OCI-LY1 (cell line): ENCODE data around the gene GULP1.

ENCODE experiments used
- H2AFZ ChIP-seq: fragments of 200-600 bp; sonication (generic), shearing (Covaris generic); 2 replicates; pipeline ENCODE4 v1.6.0; 2014; ENCODE audit warnings: antibody characterized with exemption, mild to moderate bottlenecking, low read length
- H3F3A ChIP-seq: fragments of 200-600 bp; sonication (generic), shearing (Covaris generic); 2 replicates; pipeline ENCODE4 v1.6.0; 2014; ENCODE audit warnings: mild to moderate bottlenecking, antibody characterized with exemption, low read length, moderate library complexity; ENCODE audit not compliant: insufficient read depth
- H3K27ac ChIP-seq: fragments of 200-600 bp; sonication (generic); 2 replicates; pipeline ENCODE4 v1.5.1; 2014; ENCODE audit warnings: low read length, mixed run types, mild to moderate bottlenecking, low read depth; ENCODE audit not compliant: poor library complexity, severe bottlenecking
- H3K27me3 ChIP-seq: fragments of 200-600 bp; sonication (generic); 2 replicates; pipeline ENCODE4 v1.6.0; 2014; ENCODE audit warnings: antibody characterized with exemption, mild to moderate bottlenecking, low read length, moderate library complexity; ENCODE audit not compliant: insufficient read depth
- H3K36me3 ChIP-seq: fragments of 200-600 bp; sonication (generic); 2 replicates; pipeline ENCODE4 v1.6.1; 2014; ENCODE audit warnings: mild to moderate bottlenecking, antibody characterized with exemption, low read length, moderate library complexity, mixed read lengths; ENCODE audit not compliant: insufficient read depth
- H3K4me1 ChIP-seq: fragments of 200-600 bp; sonication (generic); 2 replicates; pipeline ENCODE4 v1.5.1; 2014; ENCODE audit warnings: mild to moderate bottlenecking, low read length, moderate library complexity; ENCODE audit not compliant: insufficient read depth, severe bottlenecking
- H3K4me2 ChIP-seq: fragments of 200-600 bp; sonication (generic), shearing (Covaris generic); 2 replicates; pipeline ENCODE4 v1.6.1; 2014; ENCODE audit warnings: low read length
- H3K4me3 ChIP-seq: fragments of 200-600 bp; sonication (generic); 2 replicates; pipeline ENCODE4 v1.5.1; 2014; ENCODE audit warnings: low read length, low read depth, mild to moderate bottlenecking, mixed read lengths; ENCODE audit not compliant: poor library complexity, severe bottlenecking
- H3K79me2 ChIP-seq: fragments of 200-600 bp; shearing (Covaris generic); 2 replicates; pipeline ENCODE4 v1.6.1; 2016; ENCODE audit warnings: mixed run types, low read length, mixed read lengths; ENCODE audit not compliant: insufficient read depth
- H3K9ac ChIP-seq: fragments of 200-600 bp; sonication (generic), shearing (Covaris generic); 2 replicates; pipeline ENCODE4 v1.6.1; 2014; ENCODE audit warnings: mild to moderate bottlenecking, low read length, mixed read lengths
- H3K9me2 ChIP-seq: fragments of 200-600 bp; sonication (generic), shearing (Covaris generic); 2 replicates; pipeline ENCODE4 v1.6.1; 2014; ENCODE audit warnings: low read depth, mild to moderate bottlenecking, low read length, mixed read lengths
- H3K9me3 ChIP-seq: fragments of 200-600 bp; shearing (Covaris generic); 2 replicates; pipeline ENCODE4 v1.6.1; 2014; ENCODE audit warnings: low read length, mixed read lengths
- H4K20me1 ChIP-seq: fragments of 200-600 bp; sonication (generic), shearing (Covaris generic); 2 replicates; pipeline ENCODE4 v1.6.0; 2016; ENCODE audit warnings: mild to moderate bottlenecking, low read length; ENCODE audit not compliant: insufficient read depth
- CTCF ChIP-seq: fragments of 200-600 bp; sonication (generic), shearing (Covaris generic); IDR thresholded peaks from 2 replicates; pipeline ENCODE4 v1.5.1; 2017; ENCODE audit warnings: mild to moderate bottlenecking, antibody characterized with exemption, low read length, moderate library complexity, mixed read lengths
- EZH2 ChIP-seq: fragments of 200-600 bp; sonication (generic), shearing (Covaris generic); IDR thresholded peaks from 2 replicates; pipeline ENCODE4 v1.8.0; 2017; ENCODE audit warnings: borderline replicate concordance, mixed run types, mild to moderate bottlenecking, antibody characterized with exemption, low read length, moderate library complexity, mixed read lengths

GULP1 gene

GRCh38 chr2:188569431-188570165 lies 277.9 kb downstream of the GULP1 start:
- TF ChIP-seq EZH2: no peak
- no peak for TF ChIP-seq CTCF
- Histone ChIP-seq H3K36me3 (no peaks in the 10 kb centered on the region), H4K20me1 (no peaks in the 10 kb centered on the region), H3K9ac (no peak overlapping the region), H3F3A (no peaks in the 10 kb centered on the region), H3K9me2 (no peaks in the 10 kb centered on the region), H3K27ac (no peak overlapping the region), H3K79me2 (no peaks in the 10 kb centered on the region), H3K9me3 (no peaks in the 10 kb centered on the region), H3K4me2 (no peak overlapping the region), H3K4me3 (no peak overlapping the region), H3K27me3 (no peaks in the 10 kb centered on the region), H3K4me1 (no peaks in the 10 kb centered on the region), H2AFZ (no peak overlapping the region)

- H3K4me2 ChIP-seq: no peak overlapping the region
- no peaks in the 10 kb centered on the region for H3K9me3 ChIP-seq
- H3F3A ChIP-seq: no peaks in the 10 kb centered on the region
- no peak overlapping the region for H3K27ac ChIP-seq
- H3K4me3 ChIP-seq: no peak overlapping the region
- no peaks in the 10 kb centered on the region for H3K9me2 ChIP-seq
- no peak overlapping the region for H3K9ac ChIP-seq
- TF ChIP-seq CTCF (no peak), EZH2 (no peak)
- H4K20me1 ChIP-seq: no peaks in the 10 kb centered on the region
- no peaks in the 10 kb centered on the region for H3K79me2 ChIP-seq
- no peaks in the 10 kb centered on the region for H3K27me3 ChIP-seq
- no peak overlapping the region for H2AFZ ChIP-seq
- no peaks in the 10 kb centered on the region for H3K36me3 ChIP-seq
- H3K4me1 ChIP-seq: no peaks in the 10 kb centered on the region
These were observed 278.7 kb downstream of the GULP1 start for GRCh38 chr2:188570370-188570769.

GRCh38 chr2:188571543-188572303 lies 280.0 kb downstream of the GULP1 start:
- H3K9me2 ChIP-seq: no peaks in the 10 kb centered on the region
- no peaks in the 10 kb centered on the region for H3K9me3 ChIP-seq
- H4K20me1 ChIP-seq: no peaks in the 10 kb centered on the region
- no peak overlapping the region for H3K9ac ChIP-seq
- H3K79me2 ChIP-seq: no peaks in the 10 kb centered on the region
- H3K27me3 ChIP-seq: no peaks in the 10 kb centered on the region
- H3K36me3 ChIP-seq: no peaks in the 10 kb centered on the region
- TF ChIP-seq CTCF (no peak), EZH2 (no peak)
- no peaks in the 10 kb centered on the region for H3K4me1 ChIP-seq
- H3K27ac ChIP-seq: no peak overlapping the region
- no peaks in the 10 kb centered on the region for H3F3A ChIP-seq
- no peak overlapping the region for H2AFZ ChIP-seq
- H3K4me2 ChIP-seq: no peak overlapping the region
- H3K4me3 ChIP-seq: no peak overlapping the region
